BE2C (cell line): Measurements from ENCODE around the gene CNTNAP5.

ENCODE experiments used
- DNase-seq: peaks from one replicate; pipeline ENCODE4 v3.0.0-alpha.2; 2020
- H3K27me3 ChIP-seq: fragments of 250-450 bp; sonication (Bioruptor Pico); 2 replicates; pipeline ENCODE4 v1.5.1; 2020; ENCODE audit warnings: mild to moderate bottlenecking
- H3K36me3 ChIP-seq: fragments of 250-450 bp; sonication (Bioruptor Pico); 2 replicates; pipeline ENCODE4 v1.5.1; 2020; ENCODE audit warnings: mild to moderate bottlenecking
- H3K4me1 ChIP-seq: fragments of 250-450 bp; sonication (Bioruptor Pico); 2 replicates; pipeline ENCODE4 v1.5.1; 2020
- H3K4me3 ChIP-seq: 2 replicates; pipeline ENCODE4 v1.5.1; 2011; ENCODE audit warnings: low read depth, low read length
- H3K9me3 ChIP-seq: fragments of 250-450 bp; sonication (Bioruptor Pico); 2 replicates; pipeline ENCODE4 v1.5.1; 2020
- TF ChIP-seq, protein P1 (sequence below): IDR thresholded peaks from 2 replicates; pipeline ENCODE4 v1.5.1; 2012; ENCODE audit warnings: mild to moderate bottlenecking, low read depth, low read length

The CNTNAP5 gene

DNA sequence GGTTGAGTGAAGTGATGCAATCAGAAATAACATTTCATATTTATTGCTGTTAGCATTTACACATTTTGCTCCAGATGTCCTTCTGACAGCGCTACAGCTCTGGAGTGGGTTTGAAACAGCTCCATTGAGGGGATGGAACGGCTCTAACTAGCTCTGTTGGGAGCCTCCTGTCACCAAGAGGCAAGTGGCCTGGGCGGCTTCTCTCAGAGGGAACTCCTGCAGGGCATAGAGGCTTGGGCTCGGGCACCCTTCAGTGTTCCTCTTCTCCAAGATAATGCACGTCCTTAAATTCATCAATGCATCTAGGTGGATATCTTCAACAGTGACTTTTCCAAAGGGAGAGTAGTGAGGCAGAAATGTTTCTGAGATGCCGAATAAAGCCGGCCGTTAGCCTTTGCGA lies 122.5 kb downstream of the CNTNAP5 start:
- H3K4me1 ChIP-seq = no peaks in the 10 kb centered on the region
- H3K4me3 ChIP-seq = no peak overlapping the region
- no peaks in the 10 kb centered on the region for H3K9me3 ChIP-seq
- H3K36me3 ChIP-seq = no peaks in the 10 kb centered on the region
- H3K27me3 ChIP-seq = no peaks in the 10 kb centered on the region
- DNase-seq = no peak
- TF ChIP-seq, protein P1, sequence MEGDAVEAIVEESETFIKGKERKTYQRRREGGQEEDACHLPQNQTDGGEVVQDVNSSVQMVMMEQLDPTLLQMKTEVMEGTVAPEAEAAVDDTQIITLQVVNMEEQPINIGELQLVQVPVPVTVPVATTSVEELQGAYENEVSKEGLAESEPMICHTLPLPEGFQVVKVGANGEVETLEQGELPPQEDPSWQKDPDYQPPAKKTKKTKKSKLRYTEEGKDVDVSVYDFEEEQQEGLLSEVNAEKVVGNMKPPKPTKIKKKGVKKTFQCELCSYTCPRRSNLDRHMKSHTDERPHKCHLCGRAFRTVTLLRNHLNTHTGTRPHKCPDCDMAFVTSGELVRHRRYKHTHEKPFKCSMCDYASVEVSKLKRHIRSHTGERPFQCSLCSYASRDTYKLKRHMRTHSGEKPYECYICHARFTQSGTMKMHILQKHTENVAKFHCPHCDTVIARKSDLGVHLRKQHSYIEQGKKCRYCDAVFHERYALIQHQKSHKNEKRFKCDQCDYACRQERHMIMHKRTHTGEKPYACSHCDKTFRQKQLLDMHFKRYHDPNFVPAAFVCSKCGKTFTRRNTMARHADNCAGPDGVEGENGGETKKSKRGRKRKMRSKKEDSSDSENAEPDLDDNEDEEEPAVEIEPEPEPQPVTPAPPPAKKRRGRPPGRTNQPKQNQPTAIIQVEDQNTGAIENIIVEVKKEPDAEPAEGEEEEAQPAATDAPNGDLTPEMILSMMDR = no peak

DNA sequence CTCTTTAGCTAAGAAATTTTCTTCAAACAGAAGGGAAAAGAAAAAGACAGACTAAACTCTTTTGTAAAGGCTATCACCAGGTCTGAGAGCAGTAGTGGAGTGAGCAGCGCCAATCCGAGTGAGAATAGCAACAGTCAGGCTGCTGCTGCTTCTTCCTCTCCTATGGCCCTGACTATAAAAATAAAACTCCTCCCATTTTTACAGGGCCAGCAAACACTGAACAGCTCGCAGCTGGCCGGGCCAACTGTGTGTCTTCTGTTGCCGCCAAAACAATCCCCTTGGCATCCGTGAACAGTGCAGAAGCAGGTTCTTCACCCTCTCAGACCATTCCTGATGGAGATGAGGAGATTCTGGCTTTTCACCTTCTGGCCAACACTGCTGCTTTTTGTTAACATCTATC lies 124.5 kb downstream of the CNTNAP5 start:
- Histone ChIP-seq H3K9me3 (no peaks in the 10 kb centered on the region), H3K36me3 (no peaks in the 10 kb centered on the region), H3K27me3 (no peaks in the 10 kb centered on the region), H3K4me3 (no peak overlapping the region), H3K4me1 (no peaks in the 10 kb centered on the region)
- no peak for DNase-seq
- TF ChIP-seq, protein P1 = no peak

DNA sequence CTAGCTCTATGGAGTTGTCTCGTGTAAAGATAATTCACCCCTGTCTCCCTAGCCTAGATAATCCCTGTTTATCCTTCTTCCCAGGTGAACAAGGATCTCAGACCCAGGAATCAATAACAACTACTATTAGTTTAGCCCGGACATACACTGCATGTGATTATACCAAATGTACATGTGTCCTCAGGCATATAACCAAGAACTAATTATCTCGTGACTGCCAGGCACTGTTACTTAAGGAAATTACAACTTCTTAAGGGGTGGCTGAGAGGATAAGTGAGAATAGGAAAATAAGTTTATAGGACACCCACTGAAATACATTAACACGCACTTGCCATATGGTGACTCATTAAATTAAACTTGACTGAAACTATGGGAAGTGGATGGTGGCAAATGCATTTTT lies 126.6 kb downstream of the CNTNAP5 start:
- H3K27me3 ChIP-seq = no peaks in the 10 kb centered on the region
- no peak overlapping the region for H3K4me3 ChIP-seq
- H3K36me3 ChIP-seq = no peaks in the 10 kb centered on the region
- H3K4me1 ChIP-seq = no peaks in the 10 kb centered on the region
- DNase-seq = no peak
- TF ChIP-seq, protein P1 = no peak
- no peaks in the 10 kb centered on the region for H3K9me3 ChIP-seq

DNA sequence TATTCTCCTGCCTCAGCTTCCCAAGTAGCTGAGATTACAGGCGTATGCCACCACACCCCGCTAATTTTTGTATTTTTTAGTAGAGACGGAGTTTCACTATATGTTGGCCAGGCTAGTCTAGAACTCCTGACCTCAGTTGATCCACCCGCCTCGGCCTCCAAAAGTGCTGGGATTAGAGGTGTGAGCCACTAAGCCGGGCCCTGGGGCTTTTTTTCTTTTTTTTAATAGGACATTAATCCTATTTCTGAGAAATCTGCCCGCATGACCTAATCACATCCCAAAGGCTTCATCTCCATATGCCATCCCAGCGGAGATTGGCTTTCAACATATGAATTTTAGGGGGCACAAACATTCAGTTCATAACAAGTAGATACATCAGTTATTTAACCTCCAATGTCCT lies 128.6 kb downstream of the CNTNAP5 start:
- H3K27me3 ChIP-seq = no peaks in the 10 kb centered on the region
- DNase-seq = no peak

DNA sequence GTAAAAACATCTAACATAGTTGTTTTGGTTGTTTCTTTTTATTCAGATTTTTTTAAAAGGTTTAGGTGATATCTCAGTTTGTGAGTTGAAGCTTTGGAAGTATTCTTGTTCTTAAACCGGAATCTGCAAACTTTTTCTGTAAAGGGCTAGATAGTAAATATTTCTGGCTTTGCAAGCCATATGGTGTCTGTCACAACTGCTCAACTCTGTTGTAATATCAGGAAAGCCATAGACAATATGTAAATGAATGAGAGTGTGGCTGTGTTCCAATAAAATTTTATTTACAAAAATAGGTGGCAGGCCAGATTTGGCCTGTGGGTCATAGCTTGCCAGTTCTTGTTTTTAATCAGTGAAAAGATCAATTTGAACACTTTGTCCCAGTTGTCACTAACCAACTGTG lies 134.1 kb downstream of the CNTNAP5 start:
- no peaks in the 10 kb centered on the region for H3K27me3 ChIP-seq
- H3K9me3 ChIP-seq = no peaks in the 10 kb centered on the region
- H3K4me3 ChIP-seq = no peak overlapping the region
- no peaks in the 10 kb centered on the region for H3K36me3 ChIP-seq
- no peak for DNase-seq
- TF ChIP-seq, protein P1 = no peak
- H3K4me1 ChIP-seq = no peaks in the 10 kb centered on the region

More for the DNA sequence above, 128.6 kb downstream of the CNTNAP5 start:
- H3K9me3 ChIP-seq = no peaks in the 10 kb centered on the region
- TF ChIP-seq, protein P1 = no peak
- H3K36me3 ChIP-seq = no peaks in the 10 kb centered on the region
- H3K4me3 ChIP-seq = no peak overlapping the region
- H3K4me1 ChIP-seq = no peaks in the 10 kb centered on the region

DNA sequence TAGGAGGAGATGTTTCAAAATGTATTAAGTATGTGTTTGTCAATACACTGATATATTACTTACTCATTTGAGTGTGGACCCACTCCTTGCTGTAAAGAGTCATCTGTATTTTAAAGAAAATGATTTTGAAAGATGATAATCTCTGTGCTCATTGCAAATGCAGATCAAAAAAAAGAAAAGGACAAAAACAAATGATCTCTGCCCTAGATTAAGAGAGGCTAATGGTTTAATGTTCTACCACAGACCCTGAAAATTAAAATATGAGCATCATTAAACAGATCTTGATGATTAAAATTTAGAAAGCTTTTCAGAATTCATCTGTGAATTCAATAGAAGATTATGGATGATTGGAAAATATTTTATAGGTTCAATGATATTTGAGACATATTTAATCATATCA lies 136.5 kb downstream of the CNTNAP5 start:
- Histone ChIP-seq H3K4me1 (no peaks in the 10 kb centered on the region), H3K27me3 (no peaks in the 10 kb centered on the region), H3K9me3 (no peaks in the 10 kb centered on the region), H3K36me3 (no peaks in the 10 kb centered on the region), H3K4me3 (no peak overlapping the region)
- no peak for DNase-seq
- TF ChIP-seq, protein P1 = no peak
